Liver (tissue), 9 donors: Measurements from ENCODE around the gene SLC4A3. TPM values are rescaled to one million over a fixed set of nuclear protein-coding genes. Genes with fewer than 3 reads are reported as not detected.

Experiments used
- DNase-seq: peaks from one replicate; pipeline ENCODE4 v3.0.0-alpha.2; 2017; ENCODE audit warnings: low spot score
- H3K27ac ChIP-seq, 2 donors: one replicate each; pipeline ENCODE4 v1.7.0; 2013; ENCODE audit warnings: inconsistent platforms in 2 of 2, low read length in 2 of 2, control low read depth in 1 of 2, low read depth in 1 of 2, mild to moderate bottlenecking in 1 of 2
- H3K27me3 ChIP-seq, 4 donors: one replicate each; pipeline versions ENCODE4 v1.6.1 to v1.7.0; 2013; ENCODE audit warnings: low read length in 3 of 4, inconsistent platforms in 1 of 4, mild to moderate bottlenecking in 1 of 4, moderate library complexity in 1 of 4; ENCODE audit not compliant: control insufficient read depth in 4 of 4, insufficient read depth in 4 of 4
- H3K36me3 ChIP-seq, 4 donors: one replicate each; pipeline versions ENCODE4 v1.6.1 to v1.7.0; 2013; ENCODE audit warnings: low read length in 3 of 4, mild to moderate bottlenecking in 3 of 4, low read depth in 1 of 4, moderate library complexity in 1 of 4; ENCODE audit not compliant: control insufficient read depth in 4 of 4, insufficient read depth in 3 of 4
- H3K4me1 ChIP-seq, 4 donors: one replicate each; pipeline versions ENCODE4 v1.6.1 to v1.7.0; 2013; ENCODE audit warnings: low read length in 3 of 4, mild to moderate bottlenecking in 3 of 4, moderate library complexity in 1 of 4; ENCODE audit not compliant: control insufficient read depth in 4 of 4, insufficient read depth in 4 of 4
- H3K4me3 ChIP-seq, 3 donors: one replicate each; pipeline versions ENCODE4 v1.6.1 to v1.7.0; 2013; ENCODE audit warnings: low read length in 3 of 3, control low read depth in 1 of 3, low read depth in 1 of 3, mild to moderate bottlenecking in 1 of 3
- H3K9ac ChIP-seq, 2 donors: one replicate each; pipeline ENCODE4 v1.7.0; 2013; ENCODE audit warnings: low read length in 2 of 2, mild to moderate bottlenecking in 2 of 2, moderate library complexity in 2 of 2, control low read depth in 1 of 2, low read depth in 1 of 2
- H3K9me3 ChIP-seq, 4 donors: one replicate each; pipeline versions ENCODE4 v1.6.1 to v1.7.0; 2013; ENCODE audit warnings: low read length in 3 of 4; ENCODE audit not compliant: control insufficient read depth in 4 of 4
- EGR1 ChIP-seq, 2 donors: IDR thresholded peaks; 2 replicates each; pipeline ENCODE4 v1.6.1; 2016 to 2018; ENCODE audit warnings: antibody characterized with exemption in 2 of 2, low read depth in 2 of 2
- FOXA1 ChIP-seq: IDR thresholded peaks from 2 replicates; pipeline ENCODE4 v1.6.1; 2016; ENCODE audit warnings: antibody characterized with exemption
- FOXA2 ChIP-seq: IDR thresholded peaks from 2 replicates; pipeline ENCODE4 v1.6.1; 2016; ENCODE audit warnings: antibody characterized with exemption
- GABPA ChIP-seq, 2 donors: IDR thresholded peaks in 1 of 2; conservative IDR thresholded peaks in 1 of 2; 2 replicates each; pipeline ENCODE4 v1.6.1; 2016; ENCODE audit warnings: antibody characterized with exemption in 2 of 2, mild to moderate bottlenecking in 1 of 2, moderate library complexity in 1 of 2
- HNF4A ChIP-seq, 2 donors: conservative IDR thresholded peaks; 2 replicates each; pipeline ENCODE4 v1.6.1; 2016; ENCODE audit warnings: antibody characterized with exemption in 2 of 2, mild to moderate bottlenecking in 2 of 2
- JUND ChIP-seq, 2 donors: IDR thresholded peaks; 2 replicates each; pipeline ENCODE4 v1.6.1; 2016; ENCODE audit warnings: antibody characterized with exemption in 2 of 2
- NR2F2 ChIP-seq: IDR thresholded peaks from 2 replicates; pipeline ENCODE4 v1.6.1; 2016; ENCODE audit warnings: antibody characterized with exemption
- RAD21 ChIP-seq, 2 donors: IDR thresholded peaks; 2 replicates each; pipeline ENCODE4 v1.6.1; 2016; ENCODE audit warnings: antibody characterized with exemption in 2 of 2, mild to moderate bottlenecking in 2 of 2
- RXRA ChIP-seq, 2 donors: IDR thresholded peaks; 2 replicates each; pipeline ENCODE4 v1.6.1; 2017 to 2018; ENCODE audit warnings: antibody characterized with exemption in 2 of 2, mild to moderate bottlenecking in 1 of 2
- SP1 ChIP-seq: IDR thresholded peaks from 2 replicates; pipeline ENCODE4 v1.6.1; 2018; ENCODE audit warnings: antibody characterized with exemption, mild to moderate bottlenecking
- TAF1 ChIP-seq: conservative IDR thresholded peaks from 2 replicates; pipeline ENCODE4 v1.6.1; 2016; ENCODE audit warnings: antibody characterized with exemption, mild to moderate bottlenecking
- YY1 ChIP-seq: IDR thresholded peaks from 2 replicates; pipeline ENCODE4 v1.6.1; 2016; ENCODE audit warnings: antibody characterized with exemption, mild to moderate bottlenecking
- WGBS: extraction: QIAGEN DNeasy Blood & Tissue Kit; methylation state at CpG from one replicate; pipeline ENCODE4 v1.1.7; 2013; 5-methylcytosine and 5-hydroxymethylcytosine counted together
- polyA plus RNA-seq, 2 donors: library from polyadenylated mRNA; stranded (reverse) in 1 of 2; unstranded in 1 of 2; fragments of 200-250 nt in 1 of 2; fragments of >200 nt in 1 of 2; fragmentation: Nextera tagmentation in 1 of 2; extraction: Ambion mirVana in 1 of 2; gene quantifications; one replicate each; pipeline versions ENCODE4 v1.2.1 to v1.2.3, GENCODE V29; 2013 to 2015
- total RNA-seq, 2 donors: library from RNA; depleted of rRNA; stranded (reverse); fragments of >200 nt; gene quantifications; one replicate each; pipeline ENCODE4 v1.2.3, GENCODE V29; 2014
- TF ChIP-seq, protein P1 (sequence below): IDR thresholded peaks from 2 replicates; pipeline ENCODE4 v1.6.1; 2016; ENCODE audit warnings: antibody characterized with exemption
- TF ChIP-seq, protein P2 (sequence below): fragments of 150-350 bp; IDR thresholded peaks from 2 replicates; pipeline ENCODE4 v1.5.1; 2017; ENCODE audit warnings: improper control_type of control experiment, low read depth, low read length; ENCODE audit not compliant: missing input control
- TF ChIP-seq, protein P3 (sequence below): IDR thresholded peaks from 2 replicates; pipeline ENCODE4 v1.6.1; 2016; ENCODE audit warnings: antibody characterized with exemption
- TF ChIP-seq, protein P4 (sequence below): IDR thresholded peaks from 2 replicates; pipeline ENCODE4 v1.6.1; 2016; ENCODE audit warnings: antibody characterized with exemption, mild to moderate bottlenecking
- TF ChIP-seq, protein P5 (sequence below): IDR thresholded peaks from 2 replicates; pipeline ENCODE4 v1.6.1; 2016; ENCODE audit warnings: antibody characterized with exemption
- donor health status: healthy.
- donor health status: healthy.
- donor health status: healthy.
- donor health status: healthy.
- donor health status: healthy.

The SLC4A3 gene
- total and polyA plus RNA-seq, 4 donors, result 0.08 to 0.19 (median 0.08) TPM

DNA sequence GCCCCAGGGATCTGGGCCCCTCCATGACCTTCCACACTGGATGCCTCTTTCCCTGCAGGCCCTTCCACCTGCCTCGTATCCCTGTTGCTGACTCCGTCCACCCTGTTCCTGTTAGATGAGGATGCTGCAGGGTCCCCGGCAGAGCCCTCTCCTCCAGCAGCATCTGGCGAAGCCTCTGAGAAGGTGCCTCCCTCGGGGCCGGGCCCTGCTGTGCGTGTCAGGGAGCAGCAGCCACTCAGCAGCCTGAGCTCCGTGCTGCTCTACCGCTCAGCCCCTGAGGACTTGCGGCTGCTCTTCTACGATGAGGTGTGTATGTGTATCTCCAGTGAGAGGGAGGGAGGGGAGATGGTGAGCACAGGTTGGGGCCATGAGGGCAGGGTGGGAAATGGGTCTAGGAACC, 12.4 kb upstream of the SLC4A3 start:
- Histone ChIP-seq H3K4me3 (no peak overlapping the region), H3K27ac (no peak overlapping the region), H3K9me3 (no peaks in the 10 kb centered on the region), H3K36me3 (peaks cover 0 to 13% (median 7%) of the 10 kb centered on the region in 4 donors), H3K4me1 (peaks cover 0 to 6% (median 0%) of the 10 kb centered on the region in 4 donors), H3K9ac (no peak overlapping the region), H3K27me3 (no peaks in the 10 kb centered on the region)
- WGBS, result 95% methylated on average over 11 of the region's 11 CpGs
- no peak for DNase-seq
- TF ChIP-seq GABPA (IDR thresholded peaks at IDR 0.05 in 1 of 2, conservative IDR thresholded peaks at IDR 0.05 in 1 of 2), result no peak
- no peak for TF ChIP-seq FOXA2
- TF ChIP-seq FOXA1, result no peak
- TF ChIP-seq, protein P1, sequence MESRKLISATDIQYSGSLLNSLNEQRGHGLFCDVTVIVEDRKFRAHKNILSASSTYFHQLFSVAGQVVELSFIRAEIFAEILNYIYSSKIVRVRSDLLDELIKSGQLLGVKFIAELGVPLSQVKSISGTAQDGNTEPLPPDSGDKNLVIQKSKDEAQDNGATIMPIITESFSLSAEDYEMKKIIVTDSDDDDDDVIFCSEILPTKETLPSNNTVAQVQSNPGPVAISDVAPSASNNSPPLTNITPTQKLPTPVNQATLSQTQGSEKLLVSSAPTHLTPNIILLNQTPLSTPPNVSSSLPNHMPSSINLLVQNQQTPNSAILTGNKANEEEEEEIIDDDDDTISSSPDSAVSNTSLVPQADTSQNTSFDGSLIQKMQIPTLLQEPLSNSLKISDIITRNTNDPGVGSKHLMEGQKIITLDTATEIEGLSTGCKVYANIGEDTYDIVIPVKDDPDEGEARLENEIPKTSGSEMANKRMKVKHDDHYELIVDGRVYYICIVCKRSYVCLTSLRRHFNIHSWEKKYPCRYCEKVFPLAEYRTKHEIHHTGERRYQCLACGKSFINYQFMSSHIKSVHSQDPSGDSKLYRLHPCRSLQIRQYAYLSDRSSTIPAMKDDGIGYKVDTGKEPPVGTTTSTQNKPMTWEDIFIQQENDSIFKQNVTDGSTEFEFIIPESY, result no peak
- TF ChIP-seq YY1, result no peak
- no peak for TF ChIP-seq TAF1
- no peak for TF ChIP-seq HNF4A (conservative IDR thresholded peaks at IDR 0.05)
- no peak for TF ChIP-seq RXRA (IDR thresholded peaks at IDR 0.05)
- TF ChIP-seq, protein P2, sequence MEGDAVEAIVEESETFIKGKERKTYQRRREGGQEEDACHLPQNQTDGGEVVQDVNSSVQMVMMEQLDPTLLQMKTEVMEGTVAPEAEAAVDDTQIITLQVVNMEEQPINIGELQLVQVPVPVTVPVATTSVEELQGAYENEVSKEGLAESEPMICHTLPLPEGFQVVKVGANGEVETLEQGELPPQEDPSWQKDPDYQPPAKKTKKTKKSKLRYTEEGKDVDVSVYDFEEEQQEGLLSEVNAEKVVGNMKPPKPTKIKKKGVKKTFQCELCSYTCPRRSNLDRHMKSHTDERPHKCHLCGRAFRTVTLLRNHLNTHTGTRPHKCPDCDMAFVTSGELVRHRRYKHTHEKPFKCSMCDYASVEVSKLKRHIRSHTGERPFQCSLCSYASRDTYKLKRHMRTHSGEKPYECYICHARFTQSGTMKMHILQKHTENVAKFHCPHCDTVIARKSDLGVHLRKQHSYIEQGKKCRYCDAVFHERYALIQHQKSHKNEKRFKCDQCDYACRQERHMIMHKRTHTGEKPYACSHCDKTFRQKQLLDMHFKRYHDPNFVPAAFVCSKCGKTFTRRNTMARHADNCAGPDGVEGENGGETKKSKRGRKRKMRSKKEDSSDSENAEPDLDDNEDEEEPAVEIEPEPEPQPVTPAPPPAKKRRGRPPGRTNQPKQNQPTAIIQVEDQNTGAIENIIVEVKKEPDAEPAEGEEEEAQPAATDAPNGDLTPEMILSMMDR, result no peak
- TF ChIP-seq NR2F2, result no peak
- TF ChIP-seq, protein P3, sequence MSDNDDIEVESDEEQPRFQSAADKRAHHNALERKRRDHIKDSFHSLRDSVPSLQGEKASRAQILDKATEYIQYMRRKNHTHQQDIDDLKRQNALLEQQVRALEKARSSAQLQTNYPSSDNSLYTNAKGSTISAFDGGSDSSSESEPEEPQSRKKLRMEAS, result no peak
- no peak for TF ChIP-seq RAD21 (IDR thresholded peaks at IDR 0.05)
- TF ChIP-seq, protein P4, sequence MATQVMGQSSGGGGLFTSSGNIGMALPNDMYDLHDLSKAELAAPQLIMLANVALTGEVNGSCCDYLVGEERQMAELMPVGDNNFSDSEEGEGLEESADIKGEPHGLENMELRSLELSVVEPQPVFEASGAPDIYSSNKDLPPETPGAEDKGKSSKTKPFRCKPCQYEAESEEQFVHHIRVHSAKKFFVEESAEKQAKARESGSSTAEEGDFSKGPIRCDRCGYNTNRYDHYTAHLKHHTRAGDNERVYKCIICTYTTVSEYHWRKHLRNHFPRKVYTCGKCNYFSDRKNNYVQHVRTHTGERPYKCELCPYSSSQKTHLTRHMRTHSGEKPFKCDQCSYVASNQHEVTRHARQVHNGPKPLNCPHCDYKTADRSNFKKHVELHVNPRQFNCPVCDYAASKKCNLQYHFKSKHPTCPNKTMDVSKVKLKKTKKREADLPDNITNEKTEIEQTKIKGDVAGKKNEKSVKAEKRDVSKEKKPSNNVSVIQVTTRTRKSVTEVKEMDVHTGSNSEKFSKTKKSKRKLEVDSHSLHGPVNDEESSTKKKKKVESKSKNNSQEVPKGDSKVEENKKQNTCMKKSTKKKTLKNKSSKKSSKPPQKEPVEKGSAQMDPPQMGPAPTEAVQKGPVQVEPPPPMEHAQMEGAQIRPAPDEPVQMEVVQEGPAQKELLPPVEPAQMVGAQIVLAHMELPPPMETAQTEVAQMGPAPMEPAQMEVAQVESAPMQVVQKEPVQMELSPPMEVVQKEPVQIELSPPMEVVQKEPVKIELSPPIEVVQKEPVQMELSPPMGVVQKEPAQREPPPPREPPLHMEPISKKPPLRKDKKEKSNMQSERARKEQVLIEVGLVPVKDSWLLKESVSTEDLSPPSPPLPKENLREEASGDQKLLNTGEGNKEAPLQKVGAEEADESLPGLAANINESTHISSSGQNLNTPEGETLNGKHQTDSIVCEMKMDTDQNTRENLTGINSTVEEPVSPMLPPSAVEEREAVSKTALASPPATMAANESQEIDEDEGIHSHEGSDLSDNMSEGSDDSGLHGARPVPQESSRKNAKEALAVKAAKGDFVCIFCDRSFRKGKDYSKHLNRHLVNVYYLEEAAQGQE, result no peak
- no peak for TF ChIP-seq JUND (IDR thresholded peaks at IDR 0.05)
- no peak for TF ChIP-seq SP1
- TF ChIP-seq EGR1 (IDR thresholded peaks at IDR 0.05; ENCODE audit: low read depth in 2 of 2), result no peak

DNA sequence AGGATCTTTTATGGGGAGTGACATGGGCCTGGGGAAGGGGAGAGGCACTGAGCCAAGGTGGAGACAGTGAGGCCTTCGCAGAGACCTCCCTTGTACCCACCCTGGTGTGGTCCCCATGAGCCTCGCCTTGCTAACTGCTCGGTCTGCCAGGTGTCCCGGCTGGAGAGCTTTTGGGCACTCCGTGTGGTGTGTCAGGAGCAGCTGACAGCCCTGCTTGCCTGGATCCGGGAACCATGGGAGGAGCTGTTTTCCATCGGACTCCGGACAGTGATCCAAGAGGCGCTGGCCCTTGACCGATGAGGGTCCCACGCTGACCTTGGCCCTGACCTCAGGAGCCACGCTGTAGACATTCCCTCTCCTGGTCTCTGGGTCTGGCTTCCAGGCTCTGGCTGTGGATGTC, 11.5 kb upstream of the SLC4A3 start:
- H3K4me1 ChIP-seq, result peaks cover 0 to 6% (median 0%) of the 10 kb centered on the region in 4 donors
- DNase-seq, result no peak
- H3K4me3 ChIP-seq, result no peak overlapping the region
- H3K9ac ChIP-seq, result no peak overlapping the region
- no peak overlapping the region for H3K27ac ChIP-seq
- TF ChIP-seq EGR1 (IDR thresholded peaks at IDR 0.05; ENCODE audit: low read depth in 2 of 2), result no peak
- no peak for TF ChIP-seq HNF4A (conservative IDR thresholded peaks at IDR 0.05)
- TF ChIP-seq, protein P5, sequence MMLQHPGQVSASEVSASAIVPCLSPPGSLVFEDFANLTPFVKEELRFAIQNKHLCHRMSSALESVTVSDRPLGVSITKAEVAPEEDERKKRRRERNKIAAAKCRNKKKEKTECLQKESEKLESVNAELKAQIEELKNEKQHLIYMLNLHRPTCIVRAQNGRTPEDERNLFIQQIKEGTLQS, result no peak
- TF ChIP-seq FOXA2, result no peak
- TF ChIP-seq, protein P4, result no peak
- H3K9me3 ChIP-seq, result no peaks in the 10 kb centered on the region
- H3K36me3 ChIP-seq, result peaks cover 0 to 13% (median 7%) of the 10 kb centered on the region in 4 donors
- no peaks in the 10 kb centered on the region for H3K27me3 ChIP-seq
- WGBS, result 89% methylated on average over 12 of the region's 12 CpGs
